HEK293 (cell line): ENCODE measurements around the gene NEU4.

ENCODE experiments used
- CTCF ChIA-PET: fragments of 350-600 bp; formaldehyde crosslinking; extraction: SDS; loops from one replicate; lab custom pipeline; 2021; ENCODE audit warnings: antibody characterized with exemption; lab: Yijun Ruan, JAX
- POLR2A ChIA-PET: fragments of 300-600 bp; formaldehyde crosslinking; extraction: SDS; loops from one replicate; lab custom pipeline; 2020; ENCODE audit warnings: antibody characterized with exemption, inconsistent platforms; lab: Yijun Ruan, JAX
- H3K27ac ChIP-seq: fragments of 200-500 bp; sonication (Bioruptor generic); 2 replicates; pipeline ENCODE4 v1.5.1; 2014; ENCODE audit warnings: low read depth, low read length, control low read depth, inconsistent platforms; ENCODE audit errors: extremely low read depth
- H3K36me3 ChIP-seq, 2 experiments: fragments of 200-500 bp in 1 of 2; sonication (Bioruptor generic) in 1 of 2; 1 replicate in 1 of 2; 2 replicates in 1 of 2; pipeline ENCODE4 v1.5.1; 2014 to 2017; ENCODE audit warnings: inconsistent platforms in 2 of 2, low read length in 2 of 2; ENCODE audit not compliant: control insufficient read depth in 2 of 2, insufficient read depth in 1 of 2
- H3K4me1 ChIP-seq: fragments of 200-500 bp; sonication (Bioruptor generic); 2 replicates; pipeline ENCODE4 v1.5.1; 2014; ENCODE audit warnings: mild to moderate bottlenecking, low read length, inconsistent platforms; ENCODE audit not compliant: control insufficient read depth, insufficient read depth
- H3K4me3 ChIP-seq: 2 replicates; pipeline ENCODE4 v1.5.1; 2011; ENCODE audit warnings: low read depth, mild to moderate bottlenecking, control low read depth, low read length, moderate library complexity
- H3K9me3 ChIP-seq: fragments of 200-500 bp; sonication (Bioruptor generic); 2 replicates; pipeline ENCODE4 v1.5.1; 2014; ENCODE audit warnings: low read depth, low read length, inconsistent platforms; ENCODE audit not compliant: control insufficient read depth, insufficient read depth
- KLF8 ChIP-seq: fragments of 450-650 bp; formaldehyde crosslinking; IDR thresholded peaks from 2 replicates; pipeline ENCODE4 v1.5.1; 2016; ENCODE audit warnings: missing biosample characterization, missing genetic modification characterization
- OVOL3 ChIP-seq: fragments of 450-650 bp; formaldehyde crosslinking; IDR thresholded peaks from 2 replicates; pipeline ENCODE4 v1.5.1; 2016; ENCODE audit warnings: missing biosample characterization, missing genetic modification characterization
- REPIN1 ChIP-seq: fragments of 450-650 bp; formaldehyde crosslinking; IDR thresholded peaks from 2 replicates; pipeline ENCODE4 v1.5.1; 2017; ENCODE audit warnings: missing biosample characterization, missing genetic modification characterization, low read depth
- WT1 ChIP-seq: fragments of 450-650 bp; formaldehyde crosslinking; IDR thresholded peaks from 2 replicates; pipeline ENCODE4 v1.5.1; 2016; ENCODE audit warnings: missing biosample characterization, missing genetic modification characterization
- ZFP69B ChIP-seq: fragments of 450-650 bp; formaldehyde crosslinking; IDR thresholded peaks from 2 replicates; pipeline ENCODE4 v1.5.1; 2016; ENCODE audit warnings: missing biosample characterization, missing genetic modification characterization
- ZIC2 ChIP-seq: fragments of 450-650 bp; formaldehyde crosslinking; IDR thresholded peaks from 2 replicates; pipeline ENCODE4 v1.5.1; 2016; ENCODE audit warnings: missing biosample characterization, missing genetic modification characterization
- ZNF174 ChIP-seq: fragments of 450-650 bp; formaldehyde crosslinking; IDR thresholded peaks from 2 replicates; pipeline ENCODE4 v1.5.0; 2017; ENCODE audit warnings: missing biosample characterization, mild to moderate bottlenecking, missing genetic modification characterization
- ZNF23 ChIP-seq: fragments of 450-650 bp; formaldehyde crosslinking; IDR thresholded peaks from 2 replicates; pipeline ENCODE4 v1.5.1; 2016; ENCODE audit warnings: missing biosample characterization, missing genetic modification characterization, borderline replicate concordance
- ZNF473 ChIP-seq: fragments of 450-650 bp; formaldehyde crosslinking; IDR thresholded peaks from 2 replicates; pipeline ENCODE4 v1.5.1; 2017; ENCODE audit warnings: missing biosample characterization, missing genetic modification characterization
- ZNF48 ChIP-seq: fragments of 450-650 bp; formaldehyde crosslinking; IDR thresholded peaks from 2 replicates; pipeline ENCODE4 v1.5.1; 2016; ENCODE audit warnings: missing biosample characterization, missing genetic modification characterization
- ZNF585B ChIP-seq: fragments of 450-650 bp; formaldehyde crosslinking; IDR thresholded peaks from 2 replicates; pipeline ENCODE4 v1.5.1; 2016; ENCODE audit warnings: missing biosample characterization, missing genetic modification characterization
- ZNF596 ChIP-seq: fragments of 450-650 bp; IDR thresholded peaks from 2 replicates; pipeline ENCODE4 v1.5.0; 2018; ENCODE audit warnings: missing biosample characterization, mild to moderate bottlenecking, missing genetic modification characterization, moderate library complexity
- ZNF610 ChIP-seq: fragments of 450-650 bp; formaldehyde crosslinking; IDR thresholded peaks from 2 replicates; pipeline ENCODE4 v1.5.1; 2016; ENCODE audit warnings: missing biosample characterization, missing genetic modification characterization, borderline replicate concordance
- TF ChIP-seq, protein P1 (sequence below): fragments of 450-650 bp; formaldehyde crosslinking; IDR thresholded peaks from 2 replicates; pipeline ENCODE4 v1.5.1; 2016; ENCODE audit warnings: missing biosample characterization, missing genetic modification characterization
- TF ChIP-seq, protein P2 (sequence below): fragments of 450-650 bp; formaldehyde crosslinking; IDR thresholded peaks from 2 replicates; pipeline ENCODE4 v1.5.1; 2017; ENCODE audit warnings: missing biosample characterization, missing genetic modification characterization
- TF ChIP-seq, protein P3 (sequence below): fragments of 450-650 bp; IDR thresholded peaks from 2 replicates; pipeline ENCODE4 v1.5.1; 2018; ENCODE audit warnings: missing biosample characterization, mild to moderate bottlenecking, missing genetic modification characterization
- TF ChIP-seq, protein P4 (sequence below): fragments of 450-650 bp; formaldehyde crosslinking; IDR thresholded peaks from 2 replicates; pipeline ENCODE4 v1.5.1; 2016; ENCODE audit warnings: missing biosample characterization, missing genetic modification characterization
- TF ChIP-seq, protein P5 (sequence below): fragments of 450-650 bp; formaldehyde crosslinking; IDR thresholded peaks from 2 replicates; pipeline ENCODE4 v1.5.1; 2017; ENCODE audit warnings: missing biosample characterization, missing genetic modification characterization
- TF ChIP-seq, protein P6 (sequence below): fragments of 450-650 bp; formaldehyde crosslinking; IDR thresholded peaks from 2 replicates; pipeline ENCODE4 v1.5.1; 2016; ENCODE audit warnings: missing biosample characterization, missing genetic modification characterization

The NEU4 gene

DNA sequence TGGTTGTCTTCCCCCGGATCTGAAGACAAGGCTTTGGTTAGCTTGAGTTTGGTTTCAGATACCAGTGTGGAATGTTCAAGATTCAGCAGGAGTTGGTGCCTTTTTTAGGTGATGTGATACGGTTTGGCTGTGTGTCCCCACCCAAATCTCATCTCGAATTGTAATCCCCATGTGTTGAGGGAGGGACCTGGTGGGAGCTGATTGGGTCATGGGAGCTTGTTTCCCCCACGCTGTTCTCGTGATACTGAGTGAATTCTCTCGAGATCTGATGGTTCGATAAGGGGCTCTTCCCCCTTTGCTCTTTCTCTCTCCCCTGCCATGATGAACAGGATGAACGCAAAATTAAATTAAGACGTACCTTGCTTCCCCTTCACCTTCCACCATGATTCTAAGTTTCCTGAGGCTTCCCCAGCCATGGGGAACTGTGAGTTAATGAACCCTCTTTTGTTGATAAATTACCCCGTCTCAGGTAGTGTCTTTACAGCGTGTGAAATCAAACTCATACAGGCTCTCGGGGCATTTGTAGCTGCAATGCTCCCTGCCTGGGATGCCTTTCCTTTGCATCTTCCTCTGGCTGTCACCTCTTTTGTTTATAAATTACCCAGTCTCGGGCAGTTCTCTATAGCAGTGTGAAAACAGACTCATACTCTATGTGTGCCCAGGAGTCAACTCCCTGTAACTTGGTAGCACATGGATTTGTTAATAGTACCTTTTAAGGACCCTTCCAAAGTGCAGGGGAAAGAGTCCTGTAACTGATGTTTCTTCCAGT is 28.4 kb downstream of the NEU4 start:
- Histone ChIP-seq H3K4me3 (no peak overlapping the region), H3K36me3 (no peaks in the 10 kb centered on the region), H3K27ac (no peak overlapping the region), H3K9me3 (no peaks in the 10 kb centered on the region), H3K4me1 (no peaks in the 10 kb centered on the region)
- CTCF ChIA-PET, result interaction anchor here (1.1 to 1.7 kb wide), 2 partner anchors 31 to 41 kb away, joined by 3 to 5 read pairs; no protein-coding TSS in a partner anchor
- no peak for TF ChIP-seq ZNF23 (tag by site-specific recombination)
- TF ChIP-seq KLF8 (tag by site-specific recombination), result no peak
- TF ChIP-seq, protein P1, sequence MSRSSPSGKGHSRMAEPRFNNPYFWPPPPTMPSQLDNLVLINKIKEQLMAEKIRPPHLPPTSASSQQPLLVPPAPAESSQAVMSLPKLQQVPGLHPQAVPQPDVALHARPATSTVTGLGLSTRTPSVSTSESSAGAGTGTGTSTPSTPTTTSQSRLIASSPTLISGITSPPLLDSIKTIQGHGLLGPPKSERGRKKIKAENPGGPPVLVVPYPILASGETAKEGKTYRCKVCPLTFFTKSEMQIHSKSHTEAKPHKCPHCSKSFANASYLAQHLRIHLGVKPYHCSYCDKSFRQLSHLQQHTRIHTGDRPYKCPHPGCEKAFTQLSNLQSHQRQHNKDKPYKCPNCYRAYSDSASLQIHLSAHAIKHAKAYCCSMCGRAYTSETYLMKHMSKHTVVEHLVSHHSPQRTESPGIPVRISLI (tag by site-specific recombination), result no peak
- TF ChIP-seq ZNF596, result no peak
- TF ChIP-seq, protein P2, sequence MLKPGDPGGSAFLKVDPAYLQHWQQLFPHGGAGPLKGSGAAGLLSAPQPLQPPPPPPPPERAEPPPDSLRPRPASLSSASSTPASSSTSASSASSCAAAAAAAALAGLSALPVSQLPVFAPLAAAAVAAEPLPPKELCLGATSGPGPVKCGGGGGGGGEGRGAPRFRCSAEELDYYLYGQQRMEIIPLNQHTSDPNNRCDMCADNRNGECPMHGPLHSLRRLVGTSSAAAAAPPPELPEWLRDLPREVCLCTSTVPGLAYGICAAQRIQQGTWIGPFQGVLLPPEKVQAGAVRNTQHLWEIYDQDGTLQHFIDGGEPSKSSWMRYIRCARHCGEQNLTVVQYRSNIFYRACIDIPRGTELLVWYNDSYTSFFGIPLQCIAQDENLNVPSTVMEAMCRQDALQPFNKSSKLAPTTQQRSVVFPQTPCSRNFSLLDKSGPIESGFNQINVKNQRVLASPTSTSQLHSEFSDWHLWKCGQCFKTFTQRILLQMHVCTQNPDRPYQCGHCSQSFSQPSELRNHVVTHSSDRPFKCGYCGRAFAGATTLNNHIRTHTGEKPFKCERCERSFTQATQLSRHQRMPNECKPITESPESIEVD, result no peak
- TF ChIP-seq, protein P3, sequence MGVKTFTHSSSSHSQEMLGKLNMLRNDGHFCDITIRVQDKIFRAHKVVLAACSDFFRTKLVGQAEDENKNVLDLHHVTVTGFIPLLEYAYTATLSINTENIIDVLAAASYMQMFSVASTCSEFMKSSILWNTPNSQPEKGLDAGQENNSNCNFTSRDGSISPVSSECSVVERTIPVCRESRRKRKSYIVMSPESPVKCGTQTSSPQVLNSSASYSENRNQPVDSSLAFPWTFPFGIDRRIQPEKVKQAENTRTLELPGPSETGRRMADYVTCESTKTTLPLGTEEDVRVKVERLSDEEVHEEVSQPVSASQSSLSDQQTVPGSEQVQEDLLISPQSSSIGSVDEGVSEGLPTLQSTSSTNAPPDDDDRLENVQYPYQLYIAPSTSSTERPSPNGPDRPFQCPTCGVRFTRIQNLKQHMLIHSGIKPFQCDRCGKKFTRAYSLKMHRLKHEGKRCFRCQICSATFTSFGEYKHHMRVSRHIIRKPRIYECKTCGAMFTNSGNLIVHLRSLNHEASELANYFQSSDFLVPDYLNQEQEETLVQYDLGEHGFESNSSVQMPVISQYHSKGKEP (tag by site-specific recombination), result no peak
- no peak for TF ChIP-seq WT1 (tag by site-specific recombination)
- TF ChIP-seq, protein P4, sequence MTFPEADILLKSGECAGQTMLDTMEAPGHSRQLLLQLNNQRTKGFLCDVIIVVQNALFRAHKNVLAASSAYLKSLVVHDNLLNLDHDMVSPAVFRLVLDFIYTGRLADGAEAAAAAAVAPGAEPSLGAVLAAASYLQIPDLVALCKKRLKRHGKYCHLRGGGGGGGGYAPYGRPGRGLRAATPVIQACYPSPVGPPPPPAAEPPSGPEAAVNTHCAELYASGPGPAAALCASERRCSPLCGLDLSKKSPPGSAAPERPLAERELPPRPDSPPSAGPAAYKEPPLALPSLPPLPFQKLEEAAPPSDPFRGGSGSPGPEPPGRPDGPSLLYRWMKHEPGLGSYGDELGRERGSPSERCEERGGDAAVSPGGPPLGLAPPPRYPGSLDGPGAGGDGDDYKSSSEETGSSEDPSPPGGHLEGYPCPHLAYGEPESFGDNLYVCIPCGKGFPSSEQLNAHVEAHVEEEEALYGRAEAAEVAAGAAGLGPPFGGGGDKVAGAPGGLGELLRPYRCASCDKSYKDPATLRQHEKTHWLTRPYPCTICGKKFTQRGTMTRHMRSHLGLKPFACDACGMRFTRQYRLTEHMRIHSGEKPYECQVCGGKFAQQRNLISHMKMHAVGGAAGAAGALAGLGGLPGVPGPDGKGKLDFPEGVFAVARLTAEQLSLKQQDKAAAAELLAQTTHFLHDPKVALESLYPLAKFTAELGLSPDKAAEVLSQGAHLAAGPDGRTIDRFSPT, result no peak
- no peak for TF ChIP-seq ZNF174 (tag by site-specific recombination)
- TF ChIP-seq ZIC2 (tag by site-specific recombination), result no peak
- no peak for TF ChIP-seq ZFP69B (tag by site-specific recombination)
- TF ChIP-seq, protein P5, sequence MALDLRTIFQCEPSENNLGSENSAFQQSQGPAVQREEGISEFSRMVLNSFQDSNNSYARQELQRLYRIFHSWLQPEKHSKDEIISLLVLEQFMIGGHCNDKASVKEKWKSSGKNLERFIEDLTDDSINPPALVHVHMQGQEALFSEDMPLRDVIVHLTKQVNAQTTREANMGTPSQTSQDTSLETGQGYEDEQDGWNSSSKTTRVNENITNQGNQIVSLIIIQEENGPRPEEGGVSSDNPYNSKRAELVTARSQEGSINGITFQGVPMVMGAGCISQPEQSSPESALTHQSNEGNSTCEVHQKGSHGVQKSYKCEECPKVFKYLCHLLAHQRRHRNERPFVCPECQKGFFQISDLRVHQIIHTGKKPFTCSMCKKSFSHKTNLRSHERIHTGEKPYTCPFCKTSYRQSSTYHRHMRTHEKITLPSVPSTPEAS (tag by site-specific recombination), result no peak
- TF ChIP-seq, protein P6, sequence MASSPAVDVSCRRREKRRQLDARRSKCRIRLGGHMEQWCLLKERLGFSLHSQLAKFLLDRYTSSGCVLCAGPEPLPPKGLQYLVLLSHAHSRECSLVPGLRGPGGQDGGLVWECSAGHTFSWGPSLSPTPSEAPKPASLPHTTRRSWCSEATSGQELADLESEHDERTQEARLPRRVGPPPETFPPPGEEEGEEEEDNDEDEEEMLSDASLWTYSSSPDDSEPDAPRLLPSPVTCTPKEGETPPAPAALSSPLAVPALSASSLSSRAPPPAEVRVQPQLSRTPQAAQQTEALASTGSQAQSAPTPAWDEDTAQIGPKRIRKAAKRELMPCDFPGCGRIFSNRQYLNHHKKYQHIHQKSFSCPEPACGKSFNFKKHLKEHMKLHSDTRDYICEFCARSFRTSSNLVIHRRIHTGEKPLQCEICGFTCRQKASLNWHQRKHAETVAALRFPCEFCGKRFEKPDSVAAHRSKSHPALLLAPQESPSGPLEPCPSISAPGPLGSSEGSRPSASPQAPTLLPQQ (tag by site-specific recombination), result no peak
- TF ChIP-seq ZNF473, result no peak
- TF ChIP-seq ZNF610 (tag by site-specific recombination), result no peak
- TF ChIP-seq OVOL3 (tag by site-specific recombination), result no peak
- no peak for TF ChIP-seq REPIN1 (tag by site-specific recombination)
- TF ChIP-seq ZNF48, result no peak
- no peak for TF ChIP-seq ZNF585B (tag by site-specific recombination)
- POLR2A ChIA-PET, result no interaction called here
